ENCODE results near the gene FAM13C. TPM values are rescaled to one million over a fixed set of nuclear protein-coding genes. Genes with fewer than 3 reads are reported as not detected.
A peak's percentile ranks its signal among the peaks of the same experiment; 100 is the strongest.

The FAM13C gene
- total RNA-seq, 4 donors from 2014 or later, result 6.0 to 125 (median 17.6) TPM

GRCh38 chr10:59333701-59334100 is 28.6 kb downstream of the FAM13C start:
- H3K27ac ChIP-seq, result peak overlapping the region in 3 of 4 donors; percentile 29 to 95 (median 88)
- no peak for DNase-seq
- no peaks in the 10 kb centered on the region for H3K27me3 ChIP-seq
- H3K4me1 ChIP-seq, result peaks cover 53 to 85% of the 10 kb centered on the region in 2 donors
- ATAC-seq, result no peak
- no peaks in the 10 kb centered on the region for H3K36me3 ChIP-seq
- TF ChIP-seq POLR2A (IDR thresholded peaks at IDR 0.05) (no peak), CTCF (IDR thresholded peaks at IDR 0.05 in 4 of 5, conservative IDR thresholded peaks at IDR 0.05 in 1 of 5) (no peak)
- in situ Hi-C loops (cut with MboI; ENCODE audit: low sequenced_read_pairs in 4 of 4), result no loop called here
- H3K4me3 ChIP-seq, result no peak overlapping the region
- intact Hi-C loops (cut with DNase I; ENCODE audit: low total_unique reads), result no loop called here
- H3K9me3 ChIP-seq, result no peaks in the 10 kb centered on the region

- Histone ChIP-seq H3K4me1 (peaks cover 48 to 79% of the 10 kb centered on the region in 2 donors), H3K27ac (peak overlapping the region in 3 of 4 donors; percentile 29 to 95 (median 88))
- intact Hi-C loops (cut with DNase I; ENCODE audit: low total_unique reads), result no loop called here
These were observed 29.8 kb downstream of the FAM13C start for GRCh38 chr10:59332581-59332980.

GRCh38 chr10:59331661-59332060 is 30.7 kb downstream of the FAM13C start:
- DNase-seq (no peak), ATAC-seq (no peak)
- Histone ChIP-seq H3K27me3 (no peaks in the 10 kb centered on the region), H3K9me3 (no peaks in the 10 kb centered on the region), H3K36me3 (no peaks in the 10 kb centered on the region), H3K4me3 (no peak overlapping the region), H3K4me1 (peaks cover 44 to 71% of the 10 kb centered on the region in 2 donors), H3K27ac (peak overlapping the region in 2 of 4 donors; percentile 88 to 95)
- TF ChIP-seq CTCF (IDR thresholded peaks at IDR 0.05 in 4 of 5, conservative IDR thresholded peaks at IDR 0.05 in 1 of 5) (no peak), POLR2A (IDR thresholded peaks at IDR 0.05) (no peak)
- in situ Hi-C loops (cut with MboI; ENCODE audit: low sequenced_read_pairs in 4 of 4), result no loop called here
- intact Hi-C loops (cut with DNase I; ENCODE audit: low total_unique reads), result no loop called here

More at GRCh38 chr10:59332581-59332980, 29.8 kb downstream of the FAM13C start:
- TF ChIP-seq CTCF (IDR thresholded peaks at IDR 0.05 in 4 of 5, conservative IDR thresholded peaks at IDR 0.05 in 1 of 5) (no peak), POLR2A (IDR thresholded peaks at IDR 0.05) (no peak)
- in situ Hi-C loops (cut with MboI; ENCODE audit: low sequenced_read_pairs in 4 of 4), result no loop called here
- no peaks in the 10 kb centered on the region for H3K27me3 ChIP-seq
- no peaks in the 10 kb centered on the region for H3K36me3 ChIP-seq
- no peak for DNase-seq
- no peaks in the 10 kb centered on the region for H3K9me3 ChIP-seq
- no peak overlapping the region for H3K4me3 ChIP-seq
- ATAC-seq, result no peak

- peak overlapping the region; percentile 81 to 95 (median 88) for H3K27ac ChIP-seq
- DNase-seq, result no peak
These were observed 37.2 kb downstream of the FAM13C start for GRCh38 chr10:59325116-59325515.

More at GRCh38 chr10:59325116-59325515, 37.2 kb downstream of the FAM13C start:
- Histone ChIP-seq H3K4me1 (peaks cover 56 to 57% of the 10 kb centered on the region in 2 donors), H3K4me3 (no peak overlapping the region), H3K36me3 (no peaks in the 10 kb centered on the region), H3K9me3 (no peaks in the 10 kb centered on the region), H3K27me3 (no peaks in the 10 kb centered on the region)
- intact Hi-C loops (cut with DNase I; ENCODE audit: low total_unique reads) (no loop called here), in situ Hi-C loops (cut with MboI; ENCODE audit: low sequenced_read_pairs in 4 of 4) (no loop called here)
- no peak for ATAC-seq
- TF ChIP-seq POLR2A (IDR thresholded peaks at IDR 0.05) (no peak), CTCF (IDR thresholded peaks at IDR 0.05 in 4 of 5, conservative IDR thresholded peaks at IDR 0.05 in 1 of 5) (no peak)
